Keratinocyte (primary cell): ENCODE measurements around the gene KCNC1. TPM values are rescaled to one million over a fixed set of nuclear protein-coding genes. Genes with fewer than 3 reads are reported as not detected.

Experiments
- DNase-seq: peaks from one replicate; pipeline ENCODE4 v3.0.0-alpha.2; 2011; ENCODE audit warnings: low read depth, missing footprints, low spot score
- FAIRE-seq: peaks from 2 replicates; lab custom pipeline; 2011; peaks lifted over from hg19 to GRCh38; lab: Jason Lieb, UNC
- H2AFZ ChIP-seq: 2 replicates; pipeline ENCODE4 v1.6.0; 2012; ENCODE audit warnings: low read length, control low read depth, inconsistent platforms; ENCODE audit not compliant: control insufficient read depth
- H3K27ac ChIP-seq: 2 replicates; pipeline ENCODE4 v1.5.1; 2011; ENCODE audit warnings: low read length; ENCODE audit not compliant: control insufficient read depth, insufficient read depth
- H3K27me3 ChIP-seq: 3 replicates; pipeline ENCODE4 v1.6.0; 2011; ENCODE audit warnings: low read length; ENCODE audit not compliant: control insufficient read depth, insufficient read depth; ENCODE audit errors: extremely low read depth
- H3K36me3 ChIP-seq, 2 experiments: 2 replicates in 1 of 2; 3 replicates in 1 of 2; pipeline ENCODE4 v1.5.1; 2011; ENCODE audit warnings: low read length in 2 of 2, mild to moderate bottlenecking in 1 of 2; ENCODE audit not compliant: control insufficient read depth in 2 of 2, insufficient read depth in 2 of 2; ENCODE audit errors: extremely low read depth in 1 of 2
- H3K4me1 ChIP-seq: 3 replicates; pipeline ENCODE4 v1.5.1; 2011; ENCODE audit warnings: low read length; ENCODE audit not compliant: control insufficient read depth, insufficient read depth; ENCODE audit errors: extremely low read depth
- H3K4me2 ChIP-seq: 3 replicates; pipeline ENCODE4 v1.6.0; 2011; ENCODE audit warnings: low read depth, low read length; ENCODE audit not compliant: control insufficient read depth, insufficient read depth; ENCODE audit errors: extremely low read depth
- H3K4me3 ChIP-seq, 3 experiments: fragments of 200-600 bp in 1 of 3; sonication (generic) in 1 of 3; 2 replicates in 2 of 3; 3 replicates in 1 of 3; pipeline ENCODE4 v1.5.1; 2011 to 2016; ENCODE audit warnings: low read length in 3 of 3, mild to moderate bottlenecking in 3 of 3, control low read depth in 2 of 3, inconsistent platforms in 1 of 3, low read depth in 1 of 3, mixed read lengths in 1 of 3, mixed run types in 1 of 3, moderate library complexity in 1 of 3; ENCODE audit not compliant: control insufficient read depth in 2 of 3, insufficient read depth in 2 of 3; ENCODE audit errors: extremely low read depth in 1 of 3
- H3K79me2 ChIP-seq: 2 replicates; pipeline ENCODE4 v1.6.0; 2012; ENCODE audit warnings: low read length; ENCODE audit not compliant: control insufficient read depth, insufficient read depth
- H3K9ac ChIP-seq: 3 replicates; pipeline ENCODE4 v1.6.0; 2011; ENCODE audit warnings: low read length; ENCODE audit not compliant: control insufficient read depth, insufficient read depth; ENCODE audit errors: extremely low read depth
- H3K9me1 ChIP-seq: 3 replicates; pipeline ENCODE4 v1.6.0; 2011; ENCODE audit warnings: low read length; ENCODE audit not compliant: control insufficient read depth, insufficient read depth; ENCODE audit errors: extremely low read depth
- H3K9me3 ChIP-seq: 2 replicates; pipeline ENCODE4 v1.5.1; 2012; ENCODE audit warnings: low read depth, low read length; ENCODE audit not compliant: control insufficient read depth
- H4K20me1 ChIP-seq: 3 replicates; pipeline ENCODE4 v1.6.0; 2011; ENCODE audit warnings: low read length; ENCODE audit not compliant: control insufficient read depth, insufficient read depth; ENCODE audit errors: extremely low read depth
- EZH2 ChIP-seq: IDR thresholded peaks from one replicate; pipeline ENCODE4 v1.6.1; 2012; ENCODE audit warnings: inconsistent platforms, mild to moderate bottlenecking, low read length, moderate library complexity
- dilution Hi-C: fragments of 300-500 bp; cut with MboI; formaldehyde crosslinking; loops from one replicate; pipeline ENCODE4 v1.7.0; 2020; ENCODE audit warnings: low sequenced_read_pairs; ENCODE audit not compliant: extremely low pct_ligation_motif_present
- polyA plus RNA-seq, 5 experiments: library from polyadenylated mRNA; depleted of rRNA in 3 of 5; stranded (reverse) in 3 of 5; stranded (forward) in 1 of 5; unstranded in 1 of 5; fragments of >200 nt; gene quantifications; 1 replicate in 1 of 5; 2 replicates in 3 of 5; 3 replicates in 1 of 5; pipeline versions ENCODE4 v1.2.1 to v1.2.3, GENCODE V29; 2011 to 2012; ENCODE audit warnings: missing spikeins in 2 of 5, low read depth in 1 of 5, low replicate concordance in 1 of 5
- TF ChIP-seq, protein P1 (sequence below), 3 experiments: IDR thresholded peaks in 1 of 3; conservative IDR thresholded peaks in 1 of 3; optimal IDR thresholded peaks in 1 of 3; 2 replicates in 2 of 3; 3 replicates in 1 of 3; pipeline versions ENCODE3 to v1.5.1; 2011; ENCODE audit warnings: low read length in 3 of 3, mild to moderate bottlenecking in 3 of 3, moderate library complexity in 2 of 3, control low read depth in 1 of 3, inconsistent platforms in 1 of 3; ENCODE audit not compliant: insufficient read depth in 2 of 3; ENCODE audit errors: extremely low read depth in 1 of 3

KCNC1 gene
- polyA plus RNA-seq, 1 donor (not counting 4 experiments of a cell fraction or from before 2014, with no cell fraction given) = not detected

DNA sequence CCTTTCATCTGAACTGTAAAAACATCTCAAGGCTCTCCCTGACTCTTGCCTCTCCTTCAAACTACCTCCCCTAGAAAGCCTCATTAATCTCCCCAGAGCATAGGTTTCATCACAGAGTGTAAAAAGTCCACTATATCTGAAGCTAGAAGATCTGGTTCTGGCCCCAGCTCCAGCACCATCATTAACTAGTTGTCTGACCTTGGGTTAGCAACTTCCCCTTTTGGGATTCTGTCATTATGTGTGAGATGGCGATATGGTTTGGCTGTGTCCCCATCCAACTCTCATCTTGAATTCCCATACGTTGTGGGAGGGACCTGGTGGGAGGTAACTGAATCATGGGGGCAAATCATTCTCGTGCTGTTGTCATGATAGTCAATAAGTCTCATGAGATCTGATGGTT, 97.3 kb downstream of the KCNC1 start:
- FAIRE-seq (no peak), DNase-seq (no peak)
- no peaks in the 10 kb centered on the region for H3K4me1 ChIP-seq
- no peaks in the 10 kb centered on the region for H3K9me1 ChIP-seq
- H3K9me3 ChIP-seq = no peaks in the 10 kb centered on the region
- no peak overlapping the region for H3K4me2 ChIP-seq
- no peaks in the 10 kb centered on the region for H3K27me3 ChIP-seq
- dilution Hi-C loops = no loop called here
- H4K20me1 ChIP-seq = no peaks in the 10 kb centered on the region
- no peaks in the 10 kb centered on the region for H3K79me2 ChIP-seq
- H3K9ac ChIP-seq = no peak overlapping the region
- no peak overlapping the region for H3K4me3 ChIP-seq
- TF ChIP-seq, protein P1, sequence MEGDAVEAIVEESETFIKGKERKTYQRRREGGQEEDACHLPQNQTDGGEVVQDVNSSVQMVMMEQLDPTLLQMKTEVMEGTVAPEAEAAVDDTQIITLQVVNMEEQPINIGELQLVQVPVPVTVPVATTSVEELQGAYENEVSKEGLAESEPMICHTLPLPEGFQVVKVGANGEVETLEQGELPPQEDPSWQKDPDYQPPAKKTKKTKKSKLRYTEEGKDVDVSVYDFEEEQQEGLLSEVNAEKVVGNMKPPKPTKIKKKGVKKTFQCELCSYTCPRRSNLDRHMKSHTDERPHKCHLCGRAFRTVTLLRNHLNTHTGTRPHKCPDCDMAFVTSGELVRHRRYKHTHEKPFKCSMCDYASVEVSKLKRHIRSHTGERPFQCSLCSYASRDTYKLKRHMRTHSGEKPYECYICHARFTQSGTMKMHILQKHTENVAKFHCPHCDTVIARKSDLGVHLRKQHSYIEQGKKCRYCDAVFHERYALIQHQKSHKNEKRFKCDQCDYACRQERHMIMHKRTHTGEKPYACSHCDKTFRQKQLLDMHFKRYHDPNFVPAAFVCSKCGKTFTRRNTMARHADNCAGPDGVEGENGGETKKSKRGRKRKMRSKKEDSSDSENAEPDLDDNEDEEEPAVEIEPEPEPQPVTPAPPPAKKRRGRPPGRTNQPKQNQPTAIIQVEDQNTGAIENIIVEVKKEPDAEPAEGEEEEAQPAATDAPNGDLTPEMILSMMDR (optimal IDR thresholded peaks at IDR 0.05 in 1 of 3, IDR thresholded peaks at IDR 0.05 in 1 of 3, conservative IDR thresholded peaks at IDR 0.05 in 1 of 3; ENCODE audit: extremely low read depth in 1 of 3, insufficient read depth in 2 of 3, low read length in 3 of 3) = no peak
- TF ChIP-seq EZH2 = no peak
- H3K27ac ChIP-seq = no peak overlapping the region
- no peak overlapping the region for H2AFZ ChIP-seq
- no peaks in the 10 kb centered on the region for H3K36me3 ChIP-seq

Other genes starting within 250 kb of the KCNC1 start
- gene USH1C, start 190.4 kb upstream of the KCNC1 start, polyA plus RNA-seq = not detected in 3 replicates
- not detected in 3 replicates for gene OTOG, start 187.5 kb upstream of the KCNC1 start, polyA plus RNA-seq
- not detected in 3 replicates for gene MYOD1, start 15.2 kb upstream of the KCNC1 start, polyA plus RNA-seq